Brain pericyte (primary cell): Measurements from ENCODE around the gene TNFSF15.

ENCODE experiments used
- DNase-seq: peaks from one replicate; pipeline ENCODE4 v3.0.0-alpha.2; 2012; ENCODE audit warnings: low read depth, low spot score

The TNFSF15 gene

GRCh38 chr9:114825126-114825795, 19.4 kb upstream of the TNFSF15 start:
- DNase-seq = no peak

- DNase-seq = no peak
Observed at GRCh38 chr9:114824110-114824509, 18.3 kb upstream of the TNFSF15 start.

GRCh38 chr9:114823441-114823840, 17.6 kb upstream of the TNFSF15 start:
- no peak for DNase-seq

GRCh38 chr9:114822708-114823107, 16.9 kb upstream of the TNFSF15 start:
- no peak for DNase-seq

DNA sequence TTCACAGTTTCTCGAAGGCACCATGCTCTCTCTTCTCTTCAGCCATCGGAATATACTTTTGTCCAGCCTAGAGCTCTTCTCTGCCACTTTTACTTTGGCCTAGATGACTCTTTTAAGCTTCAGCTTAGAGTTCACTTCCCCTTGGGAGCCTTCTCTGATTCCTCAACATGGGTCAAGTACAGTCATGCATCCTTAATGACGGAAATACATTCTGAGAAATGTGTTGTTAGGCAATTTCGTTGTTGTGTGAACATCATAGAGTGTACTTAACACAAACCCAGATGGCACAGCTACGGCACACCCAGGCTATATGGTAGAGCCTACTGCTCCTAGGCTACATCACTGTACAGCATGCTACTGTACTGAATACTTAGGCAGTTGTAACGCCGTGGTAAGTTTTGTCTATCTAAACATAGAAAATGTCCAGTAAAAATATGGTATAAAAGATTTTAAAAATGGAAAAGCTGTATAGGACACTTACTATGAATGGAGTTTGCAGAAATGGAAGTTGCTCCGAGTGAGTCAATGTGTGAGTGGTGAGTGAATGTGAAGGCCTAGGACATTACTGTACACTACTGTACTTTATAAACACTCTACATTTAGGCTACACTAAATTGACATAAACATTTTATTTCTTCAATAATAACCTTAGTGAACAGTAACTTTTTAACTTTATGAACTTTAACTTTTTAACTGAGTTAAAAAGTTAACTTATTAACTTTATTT, 15.1 kb upstream of the TNFSF15 start:
- DNase-seq = no peak

GRCh38 chr9:114818178-114818577, 12.3 kb upstream of the TNFSF15 start:
- DNase-seq = no peak

GRCh38 chr9:114813717-114814418, 8.0 kb upstream of the TNFSF15 start:
- DNase-seq = no peak

DNA sequence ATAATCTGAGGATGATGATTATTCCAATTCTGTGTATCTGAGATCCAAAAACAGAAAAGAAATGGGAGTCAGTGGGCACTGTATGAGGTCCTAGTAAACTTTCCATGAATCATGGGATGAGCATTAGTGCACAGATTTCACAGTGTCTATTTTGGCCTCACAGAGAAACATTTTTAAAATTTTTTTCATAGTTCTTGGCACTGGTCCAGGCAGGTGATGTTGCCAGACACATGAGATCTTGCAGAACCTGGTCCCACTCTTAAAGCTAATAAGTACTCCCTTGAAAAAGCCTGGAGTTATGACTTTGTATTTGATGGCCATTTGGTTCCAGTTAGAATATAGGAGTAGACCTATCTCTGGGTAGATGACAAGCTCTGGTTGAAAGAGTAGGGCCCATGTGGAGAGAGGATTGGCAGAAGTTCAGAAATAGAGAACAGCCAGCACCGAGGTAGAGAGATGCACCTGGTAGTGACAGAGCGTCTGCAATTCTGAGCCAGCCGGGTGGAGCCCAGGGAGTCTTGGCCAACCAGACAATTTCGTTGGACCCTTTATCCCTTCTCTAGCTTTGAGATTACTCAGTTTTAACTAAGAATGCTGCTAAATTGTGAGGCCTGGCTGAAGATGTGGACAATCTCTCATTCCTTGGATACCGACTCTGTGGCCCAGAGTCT, 6.3 kb upstream of the TNFSF15 start:
- no peak for DNase-seq

DNA sequence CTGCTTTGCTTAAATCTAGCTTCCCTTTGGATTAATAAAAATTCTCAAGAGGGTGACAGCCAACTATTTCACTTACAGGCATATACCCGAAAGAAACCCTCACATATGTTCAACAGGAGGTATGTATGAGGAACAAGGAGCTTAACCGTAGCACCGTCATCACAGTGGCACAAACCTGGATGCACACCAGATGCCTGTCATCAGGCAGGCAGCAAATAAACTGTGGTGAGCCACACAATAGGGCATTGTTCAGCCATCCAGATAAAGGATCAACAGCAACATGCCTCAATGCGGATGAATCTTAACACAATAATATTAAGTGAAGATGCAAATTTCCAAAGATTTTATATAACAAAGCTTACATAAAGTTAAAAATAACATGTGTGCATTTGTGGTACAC, 5.5 kb upstream of the TNFSF15 start:
- no peak for DNase-seq

DNA sequence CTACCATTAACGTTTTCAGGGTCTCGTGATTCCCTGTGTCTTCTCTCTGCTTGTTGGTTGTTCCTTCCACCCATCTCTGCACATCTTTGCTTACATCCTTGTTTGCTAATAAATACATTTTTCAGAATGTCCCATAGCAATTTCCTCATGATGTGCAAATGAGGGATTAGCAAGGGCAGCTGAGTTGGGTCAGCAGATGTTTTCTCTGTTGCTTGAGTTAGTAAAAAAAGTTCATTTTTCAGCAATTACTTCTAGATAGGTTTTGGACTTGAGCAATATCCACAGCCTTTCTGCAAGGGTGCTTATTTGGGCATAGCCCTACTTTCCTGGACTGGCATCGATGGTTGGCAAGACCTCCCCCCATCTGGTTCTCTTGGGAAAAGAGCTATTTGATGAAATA, 4.8 kb upstream of the TNFSF15 start:
- DNase-seq = no peak

- no peak for DNase-seq
Observed at GRCh38 chr9:114806526-114806900, 674 bp upstream of the TNFSF15 start.

- no peak for DNase-seq
Observed at GRCh38 chr9:114804505-114804904, 1.3 kb downstream of the TNFSF15 start.

DNA sequence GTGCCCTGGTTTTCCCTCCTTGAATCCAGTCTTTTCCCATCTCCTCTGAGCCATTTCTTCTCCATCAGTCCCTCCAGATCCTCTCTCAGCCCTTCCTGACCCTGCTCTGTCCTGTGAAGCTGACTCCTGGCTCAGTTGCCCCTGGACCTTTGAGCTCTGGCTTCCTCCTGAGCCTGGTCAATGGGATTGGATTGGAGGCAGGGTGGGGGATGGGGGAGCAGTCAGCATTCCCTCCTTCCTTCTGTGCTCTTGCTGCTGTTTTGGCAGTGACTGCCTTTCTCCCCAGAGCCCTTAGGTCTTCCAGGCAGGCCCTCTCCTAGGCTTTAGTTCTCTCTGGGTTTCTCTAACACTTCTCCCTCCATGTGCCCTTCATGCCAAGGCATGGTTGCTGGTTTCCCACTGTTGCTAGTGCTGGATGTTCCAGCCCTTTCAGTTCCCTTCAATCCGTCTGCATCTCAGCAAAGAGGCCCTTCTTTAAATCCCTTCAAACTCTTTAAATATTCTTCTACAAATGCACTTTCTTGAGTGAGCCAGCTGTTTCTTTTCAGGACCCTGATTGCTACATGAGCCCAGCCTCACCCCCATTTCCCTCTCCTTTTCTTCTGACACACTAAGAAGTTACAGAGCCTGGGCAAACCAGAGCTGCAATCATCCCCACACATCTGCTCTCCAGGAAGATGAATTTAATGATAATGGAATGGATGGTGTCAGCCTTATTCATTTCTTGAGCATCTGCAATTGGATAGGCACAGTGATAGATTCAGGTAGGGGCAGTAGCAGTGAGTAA, 2.2 kb downstream of the TNFSF15 start:
- DNase-seq = no peak

GRCh38 chr9:114799925-114800324, 5.9 kb downstream of the TNFSF15 start:
- no peak for DNase-seq

DNA sequence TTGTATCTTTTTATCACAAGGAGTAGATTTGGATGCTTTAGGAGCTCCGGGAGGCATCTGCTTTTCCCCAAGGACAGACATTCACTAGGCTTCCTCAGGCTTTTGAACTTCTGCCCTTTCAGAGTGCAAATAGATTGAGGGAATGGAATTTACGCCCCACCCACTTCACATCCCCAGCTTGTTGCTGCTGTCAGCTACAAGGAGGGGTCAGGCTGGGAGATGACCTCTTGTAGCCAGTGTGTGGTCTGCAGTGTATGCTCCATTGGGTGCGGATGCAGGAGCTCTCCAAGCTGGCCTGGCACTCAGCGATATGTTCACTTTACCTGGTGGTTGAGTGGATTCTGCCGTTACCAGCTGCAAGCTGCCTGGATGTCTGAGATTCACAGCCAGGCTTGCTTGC, 6.4 kb downstream of the TNFSF15 start:
- DNase-seq = no peak

GRCh38 chr9:114798780-114799427, 6.9 kb downstream of the TNFSF15 start:
- DNase-seq = no peak

GRCh38 chr9:114798101-114798500, 7.7 kb downstream of the TNFSF15 start:
- DNase-seq = no peak

- DNase-seq = no peak
Observed at GRCh38 chr9:114792396-114792795, 13.4 kb downstream of the TNFSF15 start.

- DNase-seq = no peak
Observed at GRCh38 chr9:114791736-114792135, 14.1 kb downstream of the TNFSF15 start.

DNA sequence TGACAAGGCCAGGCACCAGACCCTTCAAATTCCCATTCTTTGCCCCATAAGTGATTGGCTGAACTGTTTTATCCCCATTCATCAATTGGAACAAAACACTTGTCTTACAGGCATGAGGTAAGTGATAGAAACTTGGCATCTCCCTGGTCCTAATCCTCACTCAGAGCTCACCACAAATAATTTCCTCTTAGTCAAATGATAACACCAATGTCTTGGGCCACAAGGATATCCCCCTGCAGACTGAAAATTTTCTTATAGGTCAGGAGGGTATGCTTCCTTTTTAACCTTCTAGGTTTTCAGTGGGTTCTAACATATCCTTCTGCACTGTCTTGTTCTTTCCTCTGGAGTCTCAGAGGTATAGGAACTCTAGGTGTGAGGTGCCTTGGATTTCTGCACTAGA, 14.5 kb downstream of the TNFSF15 start:
- no peak for DNase-seq

DNA sequence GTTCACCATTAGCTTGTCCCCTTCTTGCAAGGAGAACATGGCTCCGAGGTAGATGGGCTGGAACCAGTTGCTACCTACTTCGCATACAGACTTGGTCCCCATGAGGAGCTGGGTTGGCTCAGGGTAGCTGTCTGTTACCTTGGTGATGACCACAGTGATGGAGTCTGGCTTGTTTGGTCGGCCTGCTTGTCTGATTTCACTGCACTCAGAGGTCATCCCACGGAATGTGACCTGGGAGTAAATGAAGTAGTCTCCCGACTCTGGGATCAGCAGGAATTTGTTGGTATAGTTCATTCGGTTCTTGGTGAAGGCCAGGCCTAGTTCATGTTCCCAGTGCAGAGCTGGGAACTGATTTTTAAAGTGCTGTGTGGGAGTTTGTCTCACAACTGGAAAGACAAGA, 15.3 kb downstream of the TNFSF15 start:
- DNase-seq = no peak
